ENCODE data around the gene GLYR1.

GLYR1 gene

DNA sequence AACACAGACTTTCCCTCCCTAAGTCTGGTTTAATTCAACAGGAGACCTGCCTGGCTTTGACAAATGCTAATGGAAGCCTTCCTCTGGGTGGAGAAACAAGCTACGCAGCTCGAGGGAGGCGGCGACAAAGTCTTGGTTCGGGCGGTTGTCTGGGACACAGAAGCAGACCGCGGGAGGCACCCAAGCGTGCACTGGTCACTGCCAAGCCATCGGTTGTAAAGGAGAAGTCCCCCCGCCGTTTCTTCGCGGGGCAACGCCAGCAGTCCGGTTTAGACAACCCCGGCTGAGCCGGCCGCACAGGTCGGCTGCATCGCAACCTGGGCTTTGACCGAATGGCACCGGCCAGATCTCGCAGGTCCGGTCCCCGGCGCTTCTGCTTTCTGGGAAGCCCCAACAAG is 586 bp downstream of the GLYR1 start:
- DNase-seq, result no peak

DNA sequence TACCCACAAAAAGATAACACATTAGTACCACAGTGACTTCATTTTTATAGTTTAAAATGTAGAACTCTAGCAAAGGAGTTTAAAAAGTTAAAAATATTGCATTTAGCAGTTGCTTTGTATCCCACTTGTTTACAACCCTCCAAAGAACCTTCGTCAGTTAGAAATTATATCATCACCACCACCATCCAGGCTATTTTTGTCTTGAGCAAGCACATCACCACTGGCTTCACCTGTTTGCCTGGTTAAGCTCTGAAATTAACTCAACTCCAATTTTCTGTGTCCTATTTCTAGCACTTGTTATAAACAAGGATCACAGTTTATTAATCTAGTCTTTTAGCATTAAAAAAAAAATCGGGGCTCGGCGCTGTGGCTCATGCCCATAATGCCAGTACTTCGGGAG is 6.1 kb downstream of the GLYR1 start:
- DNase-seq, result no peak

DNA sequence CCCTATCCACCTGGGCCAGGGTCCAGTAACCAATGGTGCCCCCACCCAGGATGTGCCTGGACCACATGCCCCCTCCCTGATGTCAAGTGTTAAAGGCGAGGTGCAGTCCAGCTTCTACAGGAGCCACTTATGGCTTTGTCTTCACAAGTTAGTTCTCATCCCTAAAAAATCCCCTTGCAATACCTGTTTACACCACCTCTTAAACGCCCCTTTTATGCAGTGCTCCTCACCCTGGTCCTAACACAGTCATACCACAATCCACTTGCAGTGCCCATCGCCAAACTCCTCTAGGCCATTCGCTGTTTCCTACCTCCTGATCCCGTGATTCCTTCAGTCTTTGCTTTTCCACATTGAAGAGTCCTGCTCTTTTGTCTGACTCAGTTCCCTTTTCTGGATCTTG is 7.1 kb downstream of the GLYR1 start:
- DNase-seq, result no peak

DNA sequence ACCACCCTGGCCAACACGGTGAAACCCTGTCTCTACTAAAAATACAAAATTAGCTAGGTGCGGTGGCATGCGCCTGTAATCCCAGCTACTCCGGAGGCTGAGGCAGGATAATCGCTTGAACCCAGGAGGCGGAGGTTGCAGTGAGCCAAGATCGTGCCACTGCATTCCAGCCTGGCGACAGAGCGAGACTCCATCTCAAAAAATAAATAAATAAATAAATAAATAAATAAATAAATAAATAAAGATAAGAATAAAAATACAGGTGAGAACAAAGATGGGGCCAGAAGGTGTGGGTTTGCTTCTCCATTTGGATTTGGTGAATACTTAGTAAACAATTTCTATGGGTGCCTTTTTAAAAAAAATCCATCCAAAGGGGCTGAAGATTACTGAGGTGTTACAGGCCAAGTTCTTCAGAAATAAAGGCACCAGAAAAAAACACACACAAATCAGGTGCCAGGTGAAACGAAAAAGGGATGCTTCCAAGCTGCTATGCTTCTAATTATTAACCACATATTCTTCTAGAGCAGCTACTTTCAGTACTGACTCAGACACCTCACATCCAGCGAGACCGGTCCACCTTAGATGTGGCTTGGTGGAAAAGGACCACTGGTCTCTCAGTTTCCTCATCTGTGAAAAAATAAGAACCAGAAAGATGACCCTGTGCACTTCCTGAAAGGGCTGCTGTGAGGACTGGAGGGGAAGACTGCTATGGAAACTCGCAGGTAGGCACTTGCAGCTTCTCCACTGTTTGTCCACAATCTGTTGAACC is 9.2 kb downstream of the GLYR1 start:
- DNase-seq, result no peak

DNA sequence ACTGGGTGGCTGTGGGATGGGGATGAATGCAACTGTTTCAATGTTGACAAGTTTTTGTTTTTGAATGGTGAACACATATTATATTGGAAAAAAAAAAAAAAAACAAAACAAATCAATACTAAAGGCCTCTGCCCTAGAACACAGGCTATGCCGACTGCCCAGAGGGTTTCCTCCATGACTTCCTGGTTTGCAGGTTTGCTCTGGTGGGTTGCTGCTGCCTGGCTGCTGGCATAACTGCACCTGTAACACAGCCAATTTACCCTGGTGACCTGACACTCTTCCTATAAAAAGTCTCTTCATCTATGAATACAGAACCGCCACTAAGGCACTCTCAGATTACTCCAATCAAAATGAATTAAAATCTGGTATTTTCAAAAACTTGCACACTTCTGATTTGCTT is 10.4 kb downstream of the GLYR1 start:
- DNase-seq, result no peak

DNA sequence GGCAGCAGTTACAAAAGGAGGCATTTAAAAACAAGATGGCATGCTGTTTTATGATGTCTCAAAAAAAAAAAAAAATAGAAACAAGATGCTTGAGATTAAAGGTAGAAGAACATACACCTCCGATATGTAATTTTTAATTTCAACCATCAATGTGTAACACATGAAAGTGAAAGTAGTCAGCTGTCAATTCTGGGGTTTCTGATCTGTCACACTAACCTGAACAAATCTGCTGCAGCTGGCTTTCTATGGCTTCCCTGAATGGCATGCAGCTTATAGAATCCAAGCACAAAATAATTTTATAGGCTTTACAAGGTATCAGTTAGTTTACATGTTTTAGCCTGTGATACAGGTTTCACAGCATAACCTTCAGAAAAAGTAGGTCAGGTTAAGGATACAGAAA is 13.5 kb downstream of the GLYR1 start:
- no peak for DNase-seq

DNA sequence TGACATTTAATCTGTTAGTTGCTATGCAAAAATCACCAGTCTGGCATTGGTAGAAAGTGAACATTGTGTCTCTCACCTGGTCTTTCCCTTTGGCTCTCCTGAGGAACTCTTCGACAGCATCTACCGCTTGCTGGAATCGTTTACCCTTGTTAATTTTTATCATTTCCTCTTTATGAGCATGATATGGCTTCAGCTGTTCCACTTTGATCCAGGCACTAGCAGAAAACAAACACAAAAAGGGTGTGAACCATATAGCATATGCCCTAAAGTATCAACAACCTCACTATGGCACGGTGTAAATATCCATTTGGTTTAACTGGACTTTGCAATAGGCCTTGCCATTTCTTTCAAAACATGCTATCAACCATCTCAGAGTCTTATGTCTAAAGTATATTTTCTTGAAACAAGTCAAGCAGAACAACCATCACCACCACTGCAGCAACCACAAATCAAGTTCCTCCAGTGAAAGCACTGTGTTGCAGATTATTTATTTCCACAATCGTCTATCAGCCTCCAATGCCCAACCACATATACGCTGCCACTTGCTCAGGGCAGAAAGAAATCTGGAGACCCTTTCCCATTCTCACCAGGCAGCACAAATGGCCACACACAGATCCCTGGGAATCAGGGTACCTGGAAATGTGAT is 14.3 kb downstream of the GLYR1 start:
- DNase-seq, result no peak

DNA sequence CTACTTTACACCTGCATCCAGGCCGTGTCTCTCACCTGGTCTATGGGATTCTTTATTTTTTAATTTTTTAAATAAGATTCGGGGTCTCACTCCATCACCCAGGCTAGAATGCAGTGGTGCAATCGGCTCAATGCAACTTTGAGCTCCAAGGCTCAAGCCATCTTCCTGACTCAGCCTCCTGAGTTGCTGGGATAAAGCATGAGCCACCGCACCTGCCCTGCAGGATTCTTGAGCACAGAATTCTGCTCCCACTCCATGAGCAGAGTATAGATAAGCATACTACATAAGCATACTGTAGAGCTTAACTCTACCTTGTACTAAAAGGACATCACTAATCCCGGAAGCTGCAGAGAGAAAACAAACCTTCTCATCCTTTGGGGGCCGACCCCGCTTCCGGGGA is 15.5 kb downstream of the GLYR1 start:
- no peak for DNase-seq

DNA sequence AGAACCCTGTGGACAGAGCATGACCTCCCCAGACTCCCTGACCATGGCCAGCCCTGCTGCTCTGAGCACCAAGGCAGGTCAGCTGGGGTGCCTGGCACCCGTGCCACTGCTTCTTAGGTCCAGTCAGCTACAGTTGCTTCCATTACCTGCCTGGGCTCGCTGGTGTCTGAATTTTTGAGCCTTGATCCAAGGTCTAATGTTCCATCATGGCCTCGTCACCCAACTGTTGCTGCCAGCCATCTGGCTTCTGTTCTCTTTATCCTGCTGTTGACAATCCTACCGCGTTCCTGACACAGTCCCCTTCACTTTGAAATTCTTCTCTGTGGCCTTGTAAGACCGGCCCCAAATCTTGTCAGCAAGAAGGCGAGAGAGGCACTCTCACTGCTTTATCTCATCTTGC is 16.7 kb downstream of the GLYR1 start:
- no peak for DNase-seq

DNA sequence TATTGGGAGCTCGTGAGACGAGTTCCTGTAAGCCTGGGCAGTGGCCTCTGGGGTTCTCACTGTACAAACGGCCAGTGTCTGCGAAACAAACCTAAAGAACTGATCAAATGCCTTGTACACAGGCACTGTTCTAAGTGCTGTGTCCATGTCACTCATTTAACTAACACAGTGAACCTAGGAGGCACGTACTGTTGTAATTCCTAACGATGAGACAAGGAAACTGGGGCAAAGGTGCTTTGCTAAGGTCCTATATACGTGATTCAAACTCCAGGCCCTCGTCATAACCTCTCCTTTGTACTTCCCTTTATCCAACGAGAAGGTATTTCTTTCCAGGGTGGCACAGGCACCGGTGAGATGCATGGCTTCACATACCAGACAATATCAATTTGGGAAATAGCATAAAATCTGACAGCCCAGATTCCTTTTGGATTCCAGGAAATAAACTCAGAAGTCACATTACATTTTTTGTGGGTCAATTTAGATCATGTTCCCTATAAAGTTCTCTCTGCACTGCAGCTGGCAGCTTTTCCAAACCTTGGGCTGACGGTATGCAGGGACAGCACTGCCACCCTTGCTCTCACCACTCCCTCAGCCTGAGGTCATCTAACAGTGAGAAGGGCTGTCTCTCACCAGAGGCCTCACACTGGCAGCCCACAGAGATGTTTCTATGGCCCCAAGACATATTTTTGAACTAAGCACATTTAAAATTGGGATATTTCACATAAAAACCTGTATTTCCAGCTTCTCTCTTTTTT is 18.3 kb downstream of the GLYR1 start:
- no peak for DNase-seq

DNA sequence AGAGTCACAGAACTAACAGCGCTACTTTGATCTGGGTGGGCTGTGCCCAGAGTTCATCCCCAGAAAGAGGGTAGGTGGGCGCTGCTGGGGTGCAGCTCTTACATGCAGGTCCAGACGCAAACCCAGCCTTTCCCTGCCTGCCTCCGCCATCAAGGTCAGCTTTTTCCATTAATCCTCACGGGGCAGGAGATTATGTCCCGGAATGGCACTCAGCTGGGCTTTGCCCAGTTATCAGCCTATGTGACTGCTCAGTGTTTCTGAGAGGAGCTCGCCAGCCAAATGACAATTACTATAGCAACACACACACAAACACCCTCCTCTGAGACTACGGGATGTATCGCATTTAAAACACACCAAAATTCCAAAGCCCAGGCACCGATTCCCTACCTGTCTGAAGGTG is 20.1 kb downstream of the GLYR1 start:
- no peak for DNase-seq

DNA sequence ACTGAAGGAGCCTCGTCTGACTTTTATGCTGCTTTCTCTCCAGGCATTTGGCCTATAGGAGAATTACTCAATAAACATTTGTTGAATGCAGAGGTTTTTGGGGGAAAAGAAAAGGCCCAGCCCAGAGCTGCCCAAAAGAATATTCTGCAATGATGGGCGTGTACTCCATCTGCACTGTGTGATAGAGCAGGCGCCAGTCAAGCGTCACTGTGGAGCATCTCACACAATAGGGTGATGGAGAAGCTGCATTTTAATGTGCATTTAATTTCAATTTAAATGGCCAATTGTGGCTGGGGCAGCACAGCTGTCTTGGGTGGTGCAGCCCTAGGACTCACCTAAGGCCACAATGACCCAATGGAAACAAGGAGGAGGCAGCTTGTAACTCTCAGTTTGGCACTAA is 20.6 kb downstream of the GLYR1 start:
- no peak for DNase-seq

DNA sequence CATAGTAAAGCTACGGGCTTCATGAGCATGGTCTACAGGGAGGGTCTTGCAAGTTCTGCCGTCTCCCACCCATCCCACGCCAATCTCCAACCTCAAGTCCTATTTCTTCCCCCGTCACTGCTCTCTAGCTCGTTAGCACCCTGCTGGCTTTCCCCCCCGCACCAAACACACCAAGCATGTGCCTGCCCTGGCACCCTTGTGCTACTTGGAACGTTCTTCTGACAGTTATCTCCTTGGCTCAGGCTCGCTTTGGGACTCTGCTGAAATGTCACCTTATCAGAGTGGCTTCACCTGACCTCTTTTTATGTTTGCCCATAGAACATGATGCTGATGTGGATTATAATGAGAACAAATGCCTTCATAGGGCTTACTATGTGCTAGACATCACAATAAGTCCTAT is 21.9 kb downstream of the GLYR1 start:
- DNase-seq, result no peak

DNA sequence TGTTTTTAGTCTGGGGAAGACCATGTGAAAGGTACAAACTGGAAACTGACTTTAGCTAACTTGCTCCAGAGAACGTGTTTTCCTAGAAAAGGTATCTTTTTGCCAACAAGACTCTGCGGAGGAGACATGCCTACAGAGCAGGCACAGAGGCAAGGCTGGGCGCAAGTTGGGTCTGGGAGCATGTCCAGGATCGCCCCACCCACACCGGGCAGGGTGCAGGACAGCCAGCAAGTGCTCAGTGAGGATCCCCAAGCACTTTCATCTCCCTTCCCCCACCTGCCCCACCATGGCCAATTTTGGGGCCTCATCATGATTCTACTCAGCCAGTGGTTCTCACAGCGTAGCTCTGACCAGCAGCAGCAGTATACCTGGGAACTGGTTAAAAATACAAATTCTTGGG is 26.4 kb downstream of the GLYR1 start:
- no peak for DNase-seq

DNA sequence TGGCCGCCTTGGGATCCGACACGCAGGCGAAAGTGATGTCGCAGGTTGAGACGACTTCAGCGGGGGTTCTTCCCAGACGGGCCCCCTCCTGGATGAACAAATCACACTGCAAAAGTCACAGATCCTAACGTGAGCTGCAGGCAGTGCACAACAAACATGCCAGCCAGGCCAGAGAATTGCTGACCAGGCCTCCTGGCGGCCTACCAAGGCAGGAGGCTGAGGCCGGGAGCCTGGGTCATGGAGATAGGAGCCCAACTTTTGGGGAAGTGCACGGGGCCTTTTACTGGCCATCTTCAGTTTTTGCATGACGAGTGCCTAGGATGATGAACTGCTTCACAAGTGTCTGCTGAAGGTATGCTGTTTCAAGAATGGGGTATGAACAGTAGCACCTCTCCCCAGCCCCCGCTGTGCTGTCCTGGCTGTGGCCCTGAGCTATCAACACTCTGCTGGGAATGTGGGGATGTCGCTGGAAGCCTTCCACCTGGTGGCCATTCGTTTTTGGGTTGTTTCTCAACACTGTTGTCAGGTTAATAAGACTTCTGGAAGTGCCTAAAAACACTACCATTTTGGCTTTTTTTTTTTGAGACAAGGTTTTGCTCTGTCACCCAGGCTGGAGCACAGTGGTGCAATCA is 32.4 kb downstream of the GLYR1 start:
- no peak for DNase-seq

DNA sequence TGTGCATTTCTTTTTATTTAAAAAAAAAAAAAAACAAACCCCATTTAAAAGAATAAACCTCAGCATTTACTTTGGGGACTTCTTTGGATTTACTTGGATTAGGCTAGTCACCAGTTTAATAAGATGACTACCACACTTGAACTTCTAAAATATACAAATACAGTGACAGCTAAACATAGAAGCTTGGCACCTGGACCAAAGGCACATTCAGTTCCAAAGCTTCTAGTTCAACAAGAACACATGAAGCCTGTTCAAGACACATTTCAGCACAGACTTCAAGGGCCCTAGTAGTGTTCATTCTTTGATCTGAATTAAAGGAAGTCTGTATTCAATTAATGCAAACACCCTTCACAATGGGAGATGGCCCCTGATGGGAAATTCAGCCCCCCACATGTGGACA is 33.0 kb downstream of the GLYR1 start:
- no peak for DNase-seq

DNA sequence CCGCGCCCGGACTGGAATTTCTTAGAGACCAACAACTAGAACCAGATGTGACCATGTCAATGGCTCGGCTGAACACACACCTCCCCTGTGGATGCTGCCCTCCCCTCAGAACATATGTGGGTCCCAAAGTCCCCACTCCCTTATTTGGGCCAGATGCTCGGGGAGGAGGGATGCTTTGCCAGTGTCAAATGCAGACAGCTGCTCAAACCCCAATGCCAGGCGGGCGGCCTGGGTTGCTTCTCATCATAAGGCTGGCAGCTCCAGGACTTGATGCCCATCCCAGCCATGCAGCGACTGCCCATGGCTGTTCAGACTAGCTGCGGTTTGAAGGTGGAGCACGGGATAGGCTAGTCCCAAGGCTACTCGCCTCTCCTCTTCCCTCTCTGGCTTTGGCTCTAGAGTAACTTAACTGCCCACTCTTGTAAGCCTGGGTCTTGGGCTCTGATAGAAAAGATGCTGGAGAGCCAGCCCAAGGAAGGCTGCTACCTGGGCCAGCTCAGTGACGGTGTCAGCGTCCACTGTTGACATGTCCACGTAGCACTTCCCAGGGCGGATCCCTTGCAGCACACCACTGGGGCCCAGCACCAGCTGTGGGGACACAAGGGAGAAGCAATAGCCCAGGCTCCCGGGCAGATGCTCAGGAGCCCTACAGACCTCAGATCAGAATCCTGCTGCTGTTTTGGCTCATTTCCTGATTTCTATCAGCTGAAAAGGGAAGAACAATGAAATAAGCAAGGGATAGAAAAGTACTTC is 33.7 kb downstream of the GLYR1 start:
- DNase-seq, result no peak

DNA sequence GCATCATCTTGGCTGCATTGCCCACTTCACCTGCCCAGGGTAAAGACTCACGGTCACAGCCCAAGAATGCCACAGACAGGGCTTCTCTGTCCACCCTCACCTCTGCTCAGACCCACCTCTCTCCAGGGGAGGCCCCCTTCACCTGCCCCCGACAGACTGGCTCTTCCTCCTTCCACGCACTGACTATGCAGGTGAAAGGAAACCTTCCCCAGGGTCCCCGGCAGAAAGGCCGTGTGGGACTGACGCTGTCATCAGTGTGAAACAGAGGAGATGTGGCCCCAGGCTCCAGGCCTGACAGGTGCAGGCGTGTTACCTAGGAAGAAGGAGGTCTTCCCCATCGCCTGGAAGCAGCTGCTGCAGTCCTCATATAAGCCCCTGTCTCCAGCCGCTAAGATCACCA is 35.3 kb downstream of the GLYR1 start:
- DNase-seq, result no peak

DNA sequence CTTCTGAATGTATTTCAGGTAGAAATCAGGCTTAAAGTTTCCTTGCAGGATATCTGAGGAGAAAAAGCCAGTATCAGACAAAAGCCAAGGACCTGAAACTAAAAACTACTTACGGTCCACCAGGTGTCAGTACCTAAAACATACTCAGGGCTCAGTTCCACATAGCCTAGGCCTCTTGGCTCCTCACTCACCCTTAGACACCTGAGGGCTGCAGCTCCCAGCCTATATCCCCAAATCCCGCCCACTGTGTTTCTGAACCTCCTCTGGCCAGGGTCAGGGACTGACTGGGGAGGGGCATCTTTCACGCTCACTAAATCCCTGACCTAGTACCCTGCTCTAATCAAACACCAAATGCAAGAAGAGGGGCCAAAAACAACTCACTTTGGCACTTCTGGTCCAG is 35.8 kb downstream of the GLYR1 start:
- no peak for DNase-seq

DNA sequence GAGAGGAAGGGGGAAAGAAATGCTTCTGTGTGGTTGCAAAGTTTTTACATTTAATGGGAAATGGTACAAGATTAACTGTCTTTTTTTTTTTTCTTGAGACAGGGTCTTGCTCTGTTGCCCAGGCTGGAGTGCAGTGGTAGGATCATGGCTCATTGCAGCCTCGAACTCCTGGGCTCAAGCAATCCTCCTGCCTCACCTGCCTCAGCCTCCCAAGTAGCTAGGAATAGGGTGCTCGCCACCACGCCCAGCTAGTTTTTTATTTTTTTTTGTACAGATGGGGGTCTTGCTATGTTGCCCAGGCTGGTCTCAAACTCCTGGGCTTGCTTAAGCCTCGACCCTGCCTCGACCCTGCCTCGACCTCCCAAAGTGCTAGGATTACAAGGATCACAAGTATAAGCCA is 40.8 kb downstream of the GLYR1 start:
- DNase-seq, result no peak

DNA sequence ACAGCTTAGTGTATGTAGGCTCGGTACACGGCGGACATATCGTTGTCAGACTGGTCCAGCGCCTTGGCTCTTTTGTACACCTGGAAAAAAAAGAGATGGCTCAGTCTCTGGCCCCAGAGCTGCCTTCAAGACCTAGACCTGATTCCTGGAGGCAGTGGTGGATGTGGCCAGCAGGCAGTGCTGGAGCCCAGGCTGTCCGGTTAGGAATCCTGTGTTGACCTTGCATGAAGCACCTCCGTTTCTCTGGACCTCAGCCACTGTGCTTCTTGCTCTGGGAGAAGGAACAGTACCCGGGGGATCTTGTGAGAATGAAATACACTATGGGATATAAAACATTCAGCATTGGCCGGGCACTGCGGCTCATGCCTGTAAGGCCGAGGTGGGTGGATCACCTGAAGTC is 41.9 kb downstream of the GLYR1 start:
- DNase-seq, result no peak

DNA sequence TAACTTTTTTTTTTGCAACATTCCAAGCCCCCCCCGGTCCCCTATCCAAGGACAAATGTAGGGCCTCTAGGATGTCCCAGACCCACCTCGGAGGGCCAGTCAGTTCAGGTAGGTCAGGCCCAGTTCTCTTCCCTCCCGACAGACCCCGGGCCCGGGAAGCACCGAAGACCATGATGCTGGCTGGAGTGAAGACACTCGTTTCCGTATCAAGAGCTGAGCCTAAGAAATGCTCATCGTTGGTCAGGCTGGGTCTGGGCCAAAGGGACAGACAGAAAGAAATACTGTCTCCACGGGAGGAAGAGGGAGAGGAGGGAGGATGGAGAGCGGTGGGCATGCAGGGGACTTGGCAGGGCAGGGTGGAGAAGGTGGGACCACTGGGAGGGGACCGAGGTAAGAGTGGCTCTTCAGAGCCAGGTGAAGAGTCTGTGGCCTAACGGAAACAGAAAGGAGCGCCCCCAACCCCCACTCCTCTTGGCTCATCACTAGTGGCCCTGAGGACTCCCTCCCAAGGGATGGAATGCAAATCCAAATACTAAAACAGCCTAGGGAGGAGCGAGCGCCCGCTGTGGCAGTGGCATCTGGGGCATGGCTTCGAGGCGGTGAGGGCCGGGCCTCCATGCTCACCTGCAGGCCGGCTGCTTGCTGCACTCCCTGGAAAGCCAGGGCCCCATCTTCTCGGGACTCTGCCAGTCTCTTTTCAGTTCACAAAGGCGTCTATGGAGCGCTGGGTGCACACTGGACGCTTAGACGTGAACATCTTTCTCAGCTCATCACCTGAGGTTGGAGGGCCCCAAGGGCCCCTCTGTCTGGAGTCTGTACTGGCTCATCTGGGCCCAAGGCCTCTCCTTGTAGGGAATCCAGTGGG is 43.0 kb downstream of the GLYR1 start:
- no peak for DNase-seq
